ENCODE results near the gene AGBL2. TPM values are rescaled to one million over a fixed set of nuclear protein-coding genes. Genes with fewer than 3 reads are reported as not detected.
"Not testable (repeated sequence)": the region's sequence is repeated elsewhere in the genome, so short reads cannot be mapped to it uniquely, and the experiment has no call there.

AGBL2 gene
- total and polyA plus RNA-seq, 2 donors (not counting 3 experiments of a cell fraction or from before 2014, with no cell fraction given), result 0.08 to 0.86 TPM

GRCh38 chr11:47750725-47751124 lies 35.6 kb upstream of the AGBL2 start:
- no peak overlapping the region for H3K9ac ChIP-seq (replicated peaks; ENCODE audit: extremely low read depth, insufficient read depth, low read length)
- H3K9me3 ChIP-seq (replicated peaks; ENCODE audit: control insufficient read depth, insufficient read depth, low read length), result no peaks in the 10 kb centered on the region
- no peak overlapping the region for H3K4me2 ChIP-seq (ENCODE audit: insufficient read depth, low read length)
- dilution Hi-C loops (cut with MboI; ENCODE audit: extremely low pct_ligation_motif_present, low sequenced_read_pairs), result no loop called here
- no peaks in the 10 kb centered on the region for H3K27me3 ChIP-seq (ENCODE audit: control insufficient read depth in 2 of 2, insufficient read depth in 2 of 2, low read length in 2 of 2)
- no peak overlapping the region for H3K27ac ChIP-seq (ENCODE audit: insufficient read depth, low read depth, low read length)
- H3K4me3 ChIP-seq (replicated peaks in 1 of 3; ENCODE audit: insufficient read depth in 1 of 3, low read depth in 1 of 3, low read length in 3 of 3), result no peak overlapping the region
- CTCF ChIA-PET, result no interaction called here
- TF ChIP-seq POLR2A (IDR thresholded peaks at IDR 0.05; ENCODE audit: low read depth, low read length), result no peak
- no peak for TF ChIP-seq GATA2 (IDR thresholded peaks at IDR 0.05; ENCODE audit: insufficient read depth, insufficient read length, low read depth, low read length)
- no peak for TF ChIP-seq CTCF (IDR thresholded peaks at IDR 0.05; ENCODE audit: extremely low read depth in 1 of 2, insufficient read depth in 1 of 2, low read depth in 1 of 2, low read length in 2 of 2)
- no peak for TF ChIP-seq FOS (IDR thresholded peaks at IDR 0.05; ENCODE audit: borderline replicate concordance, insufficient read depth, low read length)
- TF ChIP-seq MYC (IDR thresholded peaks at IDR 0.05; ENCODE audit: low read depth, low read length), result no peak
- TF ChIP-seq EZH2 (IDR thresholded peaks at IDR 0.05; ENCODE audit: borderline replicate concordance, low read depth, low read length, severe bottlenecking), result no peak
- no peak for TF ChIP-seq MAX (IDR thresholded peaks at IDR 0.05; ENCODE audit: insufficient read depth, insufficient read length)
- no peak for TF ChIP-seq POLR2AphosphoS5 (IDR thresholded peaks at IDR 0.05; ENCODE audit: insufficient read depth, low read depth, low read length)
- no peak for TF ChIP-seq JUN (IDR thresholded peaks at IDR 0.05; ENCODE audit: borderline replicate concordance, insufficient read depth, insufficient read length, low read depth)
- H2AFZ ChIP-seq (ENCODE audit: low read depth, low read length), result no peak overlapping the region
- peaks cover 35 to 42% of the 10 kb centered on the region in 2 experiments for H3K36me3 ChIP-seq (ENCODE audit: control insufficient read depth in 2 of 2, extremely low read depth in 1 of 2, insufficient read depth in 2 of 2, low read length in 2 of 2)
- peaks cover 17% of the 10 kb centered on the region for H3K79me2 ChIP-seq (ENCODE audit: control insufficient read depth, insufficient read depth, low read length)
- no peaks in the 10 kb centered on the region for H3K4me1 ChIP-seq (ENCODE audit: control insufficient read depth, extremely low read depth, insufficient read depth, low read length)
- no peak for DNase-seq (ENCODE audit: low read depth, low spot score)
- intact Hi-C loops (cut with micrococcal nuclease), result no loop called here
- no peak for FAIRE-seq
- H3K9me1 ChIP-seq (replicated peaks; ENCODE audit: control insufficient read depth, extremely low read depth, insufficient read depth, low read length), result no peaks in the 10 kb centered on the region
- POLR2A ChIA-PET, result no interaction called here
- H4K20me1 ChIP-seq (replicated peaks; ENCODE audit: control insufficient read depth, extremely low read depth, insufficient read depth, low read length), result no peaks in the 10 kb centered on the region
- BruUV-seq (replicated peaks), result no TSS peak

DNA sequence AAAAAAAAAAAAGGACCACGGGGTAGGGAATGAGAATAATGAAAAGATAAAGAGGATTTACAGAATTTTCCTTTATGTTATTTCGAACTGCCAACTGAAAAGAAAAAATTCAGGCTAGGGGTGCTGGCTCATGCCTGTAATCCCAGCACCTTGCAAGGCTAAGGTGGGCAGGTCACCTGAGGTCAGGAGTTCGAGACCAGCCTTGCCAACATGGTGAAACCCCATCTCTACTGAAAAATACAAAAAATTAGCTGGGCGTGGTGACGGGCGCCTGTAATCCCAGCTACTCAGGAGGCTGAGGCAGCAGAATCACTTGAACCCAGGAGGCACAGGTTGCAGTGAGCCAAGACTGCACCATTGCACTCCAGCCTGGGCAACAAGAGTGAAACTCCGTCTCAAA lies 27.3 kb upstream of the AGBL2 start:
- H3K9ac ChIP-seq (replicated peaks; ENCODE audit: extremely low read depth, insufficient read depth, low read length); H3K4me3 ChIP-seq (replicated peaks in 1 of 3; ENCODE audit: insufficient read depth in 1 of 3, low read depth in 1 of 3, low read length in 3 of 3); intact Hi-C loops (cut with micrococcal nuclease); H3K9me1 ChIP-seq (replicated peaks; ENCODE audit: control insufficient read depth, extremely low read depth, insufficient read depth, low read length); POLR2A ChIA-PET; H3K4me1 ChIP-seq (ENCODE audit: control insufficient read depth, extremely low read depth, insufficient read depth, low read length); H3K4me2 ChIP-seq (ENCODE audit: insufficient read depth, low read length); FAIRE-seq; BruUV-seq (replicated peaks); H3K27ac ChIP-seq (ENCODE audit: insufficient read depth, low read depth, low read length); CTCF ChIA-PET; H2AFZ ChIP-seq (ENCODE audit: low read depth, low read length); H3K9me3 ChIP-seq (replicated peaks; ENCODE audit: control insufficient read depth, insufficient read depth, low read length); DNase-seq (ENCODE audit: low read depth, low spot score); dilution Hi-C loops (cut with MboI; ENCODE audit: extremely low pct_ligation_motif_present, low sequenced_read_pairs); H3K27me3 ChIP-seq (ENCODE audit: control insufficient read depth in 2 of 2, insufficient read depth in 2 of 2, low read length in 2 of 2); H4K20me1 ChIP-seq (replicated peaks; ENCODE audit: control insufficient read depth, extremely low read depth, insufficient read depth, low read length); H3K79me2 ChIP-seq (ENCODE audit: control insufficient read depth, insufficient read depth, low read length): not testable (repeated sequence)
- H3K36me3 ChIP-seq (ENCODE audit: control insufficient read depth in 2 of 2, extremely low read depth in 1 of 2, insufficient read depth in 2 of 2, low read length in 2 of 2), result peaks cover 30% of the 10 kb centered on the region in 2 experiments

DNA sequence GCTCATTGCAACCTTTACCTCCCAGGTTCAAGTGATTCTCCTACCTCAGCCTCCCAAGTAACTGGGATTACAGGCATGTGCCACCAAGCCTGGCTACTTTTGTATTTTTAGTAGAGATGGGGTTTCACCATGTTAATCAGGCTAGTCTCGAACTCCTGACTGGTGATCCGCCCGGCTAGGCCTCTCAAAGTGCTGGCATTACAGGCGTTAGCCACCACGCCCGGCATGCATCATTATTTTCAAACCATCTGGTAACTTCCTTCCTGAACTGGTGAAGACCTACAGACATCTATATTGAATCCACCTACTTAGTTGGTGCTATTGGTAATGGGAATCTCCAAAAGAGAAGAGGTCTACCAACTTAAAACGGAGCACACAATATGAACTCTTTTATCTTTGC lies 22.6 kb upstream of the AGBL2 start:
- CTCF ChIA-PET; intact Hi-C loops (cut with micrococcal nuclease); H3K4me3 ChIP-seq (replicated peaks in 1 of 3; ENCODE audit: insufficient read depth in 1 of 3, low read depth in 1 of 3, low read length in 3 of 3); H3K4me1 ChIP-seq (ENCODE audit: control insufficient read depth, extremely low read depth, insufficient read depth, low read length); H3K79me2 ChIP-seq (ENCODE audit: control insufficient read depth, insufficient read depth, low read length); POLR2A ChIA-PET; BruUV-seq (replicated peaks); H3K27ac ChIP-seq (ENCODE audit: insufficient read depth, low read depth, low read length); H3K9ac ChIP-seq (replicated peaks; ENCODE audit: extremely low read depth, insufficient read depth, low read length); H3K9me1 ChIP-seq (replicated peaks; ENCODE audit: control insufficient read depth, extremely low read depth, insufficient read depth, low read length); H3K9me3 ChIP-seq (replicated peaks; ENCODE audit: control insufficient read depth, insufficient read depth, low read length); H2AFZ ChIP-seq (ENCODE audit: low read depth, low read length); DNase-seq (ENCODE audit: low read depth, low spot score); FAIRE-seq; H4K20me1 ChIP-seq (replicated peaks; ENCODE audit: control insufficient read depth, extremely low read depth, insufficient read depth, low read length); H3K4me2 ChIP-seq (ENCODE audit: insufficient read depth, low read length); H3K27me3 ChIP-seq (ENCODE audit: control insufficient read depth in 2 of 2, insufficient read depth in 2 of 2, low read length in 2 of 2); dilution Hi-C loops (cut with MboI; ENCODE audit: extremely low pct_ligation_motif_present, low sequenced_read_pairs): not testable (repeated sequence)
- peaks cover 18 to 25% of the 10 kb centered on the region in 2 experiments for H3K36me3 ChIP-seq (ENCODE audit: control insufficient read depth in 2 of 2, extremely low read depth in 1 of 2, insufficient read depth in 2 of 2, low read length in 2 of 2)
